ENCODE results near the gene FAM13C.

DNA sequence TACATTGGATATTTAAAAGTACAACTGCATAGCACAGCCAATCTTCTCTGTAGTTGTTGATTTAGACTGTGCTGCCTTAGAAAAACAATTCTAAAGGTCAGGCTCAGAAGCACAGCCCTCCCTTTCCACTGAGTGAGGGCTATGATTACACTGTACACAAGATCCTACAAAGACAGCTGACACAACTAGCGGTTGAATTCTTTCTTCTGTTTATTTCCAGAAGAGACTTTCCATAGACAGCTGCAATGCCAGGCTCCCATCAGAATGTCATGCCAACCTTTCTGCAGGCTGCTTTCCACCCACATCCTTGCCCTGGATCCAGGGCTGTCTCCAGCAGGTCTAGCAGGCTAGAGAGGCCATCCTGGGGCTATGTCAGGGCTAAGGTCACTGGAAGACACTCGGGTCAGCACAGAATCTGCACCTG, 39.3 kb downstream of the FAM13C start:
- TF ChIP-seq, protein P1, sequence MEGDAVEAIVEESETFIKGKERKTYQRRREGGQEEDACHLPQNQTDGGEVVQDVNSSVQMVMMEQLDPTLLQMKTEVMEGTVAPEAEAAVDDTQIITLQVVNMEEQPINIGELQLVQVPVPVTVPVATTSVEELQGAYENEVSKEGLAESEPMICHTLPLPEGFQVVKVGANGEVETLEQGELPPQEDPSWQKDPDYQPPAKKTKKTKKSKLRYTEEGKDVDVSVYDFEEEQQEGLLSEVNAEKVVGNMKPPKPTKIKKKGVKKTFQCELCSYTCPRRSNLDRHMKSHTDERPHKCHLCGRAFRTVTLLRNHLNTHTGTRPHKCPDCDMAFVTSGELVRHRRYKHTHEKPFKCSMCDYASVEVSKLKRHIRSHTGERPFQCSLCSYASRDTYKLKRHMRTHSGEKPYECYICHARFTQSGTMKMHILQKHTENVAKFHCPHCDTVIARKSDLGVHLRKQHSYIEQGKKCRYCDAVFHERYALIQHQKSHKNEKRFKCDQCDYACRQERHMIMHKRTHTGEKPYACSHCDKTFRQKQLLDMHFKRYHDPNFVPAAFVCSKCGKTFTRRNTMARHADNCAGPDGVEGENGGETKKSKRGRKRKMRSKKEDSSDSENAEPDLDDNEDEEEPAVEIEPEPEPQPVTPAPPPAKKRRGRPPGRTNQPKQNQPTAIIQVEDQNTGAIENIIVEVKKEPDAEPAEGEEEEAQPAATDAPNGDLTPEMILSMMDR (IDR thresholded peaks at IDR 0.05), result no peak
- TF ChIP-seq POLR2A (IDR thresholded peaks at IDR 0.05), result no peak

Data from tibial nerve (tissue), 3 donors.